ENCODE measurements around the gene FILIP1. TPM values are rescaled to one million over a fixed set of nuclear protein-coding genes. Genes with fewer than 3 reads are reported as not detected.

The FILIP1 gene
- total RNA-seq, 2 donors from 2014 or later: 78.2 to 117 TPM

GRCh38 chr6:75423386-75423785 is 70.2 kb downstream of the FILIP1 start:
- H3K4me1 ChIP-seq: peaks cover 0 to 22% of the 10 kb centered on the region in 2 donors
- no peaks in the 10 kb centered on the region for H3K27me3 ChIP-seq
- DNase-seq (ENCODE audit: low spot score): no peak
- no peaks in the 10 kb centered on the region for H3K9me3 ChIP-seq
- TF ChIP-seq CTCF (IDR thresholded peaks at IDR 0.05): no peak
- no peaks in the 10 kb centered on the region for H3K36me3 ChIP-seq
- no peak overlapping the region for H3K4me3 ChIP-seq
- H3K27ac ChIP-seq: no peak overlapping the region

- no peaks in the 10 kb centered on the region for H3K36me3 ChIP-seq
- no peaks in the 10 kb centered on the region for H3K27me3 ChIP-seq
- no peak for TF ChIP-seq CTCF (IDR thresholded peaks at IDR 0.05)
- no peak overlapping the region for H3K27ac ChIP-seq
- H3K9me3 ChIP-seq: no peaks in the 10 kb centered on the region
- DNase-seq (ENCODE audit: low spot score): no peak
- no peak overlapping the region for H3K4me3 ChIP-seq
- H3K4me1 ChIP-seq: peaks cover 0 to 22% of the 10 kb centered on the region in 2 donors
Observed at GRCh38 chr6:75422024-75422639, 71.5 kb downstream of the FILIP1 start.

- Histone ChIP-seq H3K27me3 (no peaks in the 10 kb centered on the region), H3K9me3 (no peaks in the 10 kb centered on the region), H3K27ac (no peak overlapping the region), H3K4me3 (no peak overlapping the region), H3K36me3 (no peaks in the 10 kb centered on the region), H3K4me1 (peaks cover 0 to 24% of the 10 kb centered on the region in 2 donors)
- DNase-seq (ENCODE audit: low spot score): no peak
- no peak for TF ChIP-seq CTCF (IDR thresholded peaks at IDR 0.05)
Observed at GRCh38 chr6:75421316-75422023, 72.1 kb downstream of the FILIP1 start.

- no peaks in the 10 kb centered on the region for H3K9me3 ChIP-seq
- peaks cover 0 to 36% of the 10 kb centered on the region in 2 donors for H3K4me1 ChIP-seq
- no peak for DNase-seq (ENCODE audit: low spot score)
- no peak for TF ChIP-seq CTCF (IDR thresholded peaks at IDR 0.05)
- no peaks in the 10 kb centered on the region for H3K36me3 ChIP-seq
- no peaks in the 10 kb centered on the region for H3K27me3 ChIP-seq
- H3K4me3 ChIP-seq: no peak overlapping the region
- peak overlapping the region in 1 of 2 donors; percentile 24 for H3K27ac ChIP-seq
Observed at GRCh38 chr6:75419980-75420379, 73.6 kb downstream of the FILIP1 start.

- no peak for DNase-seq (ENCODE audit: low spot score)
Observed at GRCh38 chr6:75419416-75419815, 74.2 kb downstream of the FILIP1 start.

More at GRCh38 chr6:75419416-75419815, 74.2 kb downstream of the FILIP1 start:
- no peak for TF ChIP-seq CTCF (IDR thresholded peaks at IDR 0.05)
- Histone ChIP-seq H3K4me3 (no peak overlapping the region), H3K36me3 (no peaks in the 10 kb centered on the region), H3K9me3 (no peaks in the 10 kb centered on the region), H3K27me3 (no peaks in the 10 kb centered on the region), H3K4me1 (peaks cover 0 to 42% of the 10 kb centered on the region in 2 donors), H3K27ac (peak overlapping the region in 1 of 2 donors; percentile 24)
